GM12891 (cell line): ENCODE measurements around the gene DTNBP1.

Experiments
- DNase-seq: peaks from one replicate; pipeline ENCODE4 v3.0.0; 2011; ENCODE audit warnings: low spot score; ENCODE audit not compliant: insufficient read length
- FAIRE-seq: peaks from 2 replicates; lab custom pipeline; 2011; peaks lifted over from hg19 to GRCh38; lab: Jason Lieb, UNC
- PAX5 ChIP-seq: IDR thresholded peaks from 2 replicates; pipeline ENCODE4 v1.6.1; 2011; ENCODE audit warnings: low read length, moderate library complexity, mild to moderate bottlenecking; ENCODE audit not compliant: insufficient read depth, severe bottlenecking
- POLR2A ChIP-seq: IDR thresholded peaks from 2 replicates; pipeline ENCODE4 v1.6.1; 2011; ENCODE audit warnings: low read depth, low read length, control low read depth
- POLR2AphosphoS5 ChIP-seq: IDR thresholded peaks from 2 replicates; pipeline ENCODE4 v1.6.1; 2011; ENCODE audit warnings: low read depth, low read length, control low read depth
- POU2F2 ChIP-seq: IDR thresholded peaks from 2 replicates; pipeline ENCODE4 v1.6.1; 2011; ENCODE audit warnings: low read depth, mild to moderate bottlenecking, control low read depth, low read length, moderate library complexity
- SPI1 ChIP-seq: IDR thresholded peaks from 2 replicates; pipeline ENCODE4 v1.6.1; 2011; ENCODE audit warnings: low read depth, low read length, control low read depth
- TAF1 ChIP-seq: IDR thresholded peaks from 2 replicates; pipeline ENCODE4 v1.6.1; 2011; ENCODE audit warnings: low read depth, low read length, control low read depth

Gene DTNBP1

DNA sequence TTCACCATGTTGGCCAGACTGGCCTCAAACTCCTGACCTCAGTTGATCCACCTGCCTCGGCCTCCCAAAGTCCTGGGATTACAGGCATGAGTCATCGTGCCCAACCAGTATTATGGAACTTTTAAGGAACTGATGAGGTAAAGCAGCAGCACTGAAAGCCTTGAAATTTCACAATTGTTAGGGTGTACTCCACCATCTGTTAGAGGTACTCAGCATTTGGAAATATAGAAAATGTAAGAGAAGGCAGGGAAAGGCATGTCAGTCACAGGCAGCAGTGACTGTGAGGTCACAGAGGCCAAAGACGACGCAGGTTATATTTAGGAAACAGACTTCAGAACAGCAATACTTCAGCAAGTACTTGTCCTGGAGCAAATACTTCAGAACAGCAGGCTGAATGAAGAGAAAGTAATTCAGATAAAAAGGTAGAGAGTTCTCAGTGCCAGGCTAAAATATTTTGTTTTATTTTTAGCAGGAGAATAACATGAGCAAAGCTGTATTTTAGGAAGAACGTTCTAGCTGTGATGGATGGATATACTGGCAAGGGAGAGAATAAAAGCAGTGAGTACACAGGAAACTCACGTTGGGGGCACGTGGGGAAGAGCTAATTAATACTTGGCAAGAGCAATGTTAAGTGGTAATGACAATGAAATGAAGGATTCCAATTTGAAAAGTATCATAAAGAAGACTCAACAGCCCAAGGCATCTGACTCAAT, 67.2 kb downstream of the DTNBP1 start:
- TF ChIP-seq TAF1 (no peak), SPI1 (no peak), POU2F2 (no peak), POLR2A (no peak)
- FAIRE-seq (no peak), DNase-seq (no peak)

DNA sequence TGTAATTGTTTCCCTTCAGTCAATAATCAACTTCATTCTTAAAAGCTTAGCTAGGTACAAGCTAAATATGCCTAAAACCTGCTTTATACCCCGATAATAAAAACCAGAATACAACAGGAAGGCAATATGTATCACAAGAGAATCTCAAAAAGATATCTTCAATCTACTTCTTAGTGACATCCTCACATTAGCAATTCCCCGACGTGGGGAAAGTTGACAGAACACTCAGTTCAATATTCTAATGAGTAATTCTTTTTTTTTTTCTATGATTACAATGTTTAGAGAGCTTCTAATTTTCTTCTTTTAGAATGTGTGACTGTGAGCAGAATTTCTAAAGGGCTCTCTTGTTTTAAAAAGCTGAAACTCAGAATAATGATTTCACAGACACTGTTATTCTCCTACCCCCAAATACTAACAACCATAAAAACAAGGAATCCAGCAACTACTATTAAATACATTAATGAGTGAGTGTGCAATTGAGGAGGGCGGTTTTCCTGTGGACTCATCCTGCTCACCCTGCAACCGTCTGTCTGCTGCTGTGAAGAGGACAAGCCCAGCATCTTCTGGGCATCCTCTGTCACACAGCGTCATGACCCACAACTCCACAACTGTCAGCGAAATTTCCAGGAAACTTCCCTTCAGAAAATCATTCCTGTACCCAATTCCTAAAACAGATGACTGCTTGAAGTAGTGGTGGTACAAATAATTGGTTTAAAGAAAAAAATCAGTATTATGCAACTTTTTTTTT, 68.1 kb downstream of the DTNBP1 start:
- FAIRE-seq (no peak), DNase-seq (no peak)
- TF ChIP-seq SPI1 (no peak), TAF1 (no peak), POU2F2 (no peak), POLR2A (no peak), POLR2AphosphoS5 (no peak), PAX5 (no peak)

DNA sequence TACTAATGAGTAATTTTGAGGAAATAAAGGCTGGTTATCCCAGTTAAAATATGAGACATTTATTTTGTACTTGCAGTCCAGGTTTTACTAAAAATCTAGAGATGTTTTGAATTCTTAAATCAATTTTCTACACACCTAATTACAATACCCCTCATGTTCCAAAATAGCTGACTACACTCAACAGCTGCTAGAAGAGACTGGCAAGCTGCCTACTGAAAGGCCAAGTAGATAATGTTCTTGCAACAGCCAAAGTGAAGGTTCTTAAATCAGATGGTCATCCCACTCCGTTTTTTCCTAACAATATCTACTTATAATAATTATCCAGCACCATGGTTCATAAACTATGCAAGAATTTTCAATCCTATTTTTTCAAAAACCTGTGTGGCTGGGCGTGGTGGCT, 69.0 kb downstream of the DTNBP1 start:
- FAIRE-seq (no peak), DNase-seq (no peak)
- TF ChIP-seq SPI1 (no peak), POLR2AphosphoS5 (no peak), POLR2A (no peak), PAX5 (no peak), POU2F2 (no peak), TAF1 (no peak)

GRCh38 chr6:15592610-15593009, 70.2 kb downstream of the DTNBP1 start:
- FAIRE-seq (no peak), DNase-seq (no peak)
- TF ChIP-seq PAX5, result no peak
- TF ChIP-seq SPI1, result no peak
- TF ChIP-seq POLR2A, result no peak
- TF ChIP-seq TAF1, result no peak
- TF ChIP-seq POU2F2, result no peak
- TF ChIP-seq POLR2AphosphoS5, result no peak

- TF ChIP-seq PAX5 (no peak), POU2F2 (0 out of 2 replicates have a peak, but pooled peaks have one; percentile 41)
- peak; percentile 75 for FAIRE-seq
- DNase-seq, result no peak
Observed at GRCh38 chr6:15588971-15589634, 73.7 kb downstream of the DTNBP1 start.

- FAIRE-seq (peak; percentile 47), DNase-seq (no peak)
- TF ChIP-seq POLR2A (no peak), POLR2AphosphoS5 (no peak), POU2F2 (no peak), SPI1 (no peak), PAX5 (no peak), TAF1 (no peak)
Observed at GRCh38 chr6:15586503-15586902, 76.3 kb downstream of the DTNBP1 start.

GRCh38 chr6:15585760-15586214, 77.0 kb downstream of the DTNBP1 start:
- DNase-seq, result no peak
- FAIRE-seq, result no peak
- no peak for TF ChIP-seq PAX5
- TF ChIP-seq SPI1, result no peak
- TF ChIP-seq POU2F2, result no peak
- no peak for TF ChIP-seq POLR2A
- no peak for TF ChIP-seq TAF1
- no peak for TF ChIP-seq POLR2AphosphoS5

- TF ChIP-seq POU2F2, result no peak
- TF ChIP-seq POLR2AphosphoS5, result no peak
- TF ChIP-seq TAF1, result no peak
- TF ChIP-seq POLR2A, result no peak
- TF ChIP-seq SPI1, result no peak
- no peak for TF ChIP-seq PAX5
- DNase-seq, result no peak
- FAIRE-seq, result no peak
Observed at GRCh38 chr6:15582499-15582898, 80.3 kb downstream of the DTNBP1 start.

- no peak for FAIRE-seq
Observed at GRCh38 chr6:15581751-15582150, 81.1 kb downstream of the DTNBP1 start.

DNA sequence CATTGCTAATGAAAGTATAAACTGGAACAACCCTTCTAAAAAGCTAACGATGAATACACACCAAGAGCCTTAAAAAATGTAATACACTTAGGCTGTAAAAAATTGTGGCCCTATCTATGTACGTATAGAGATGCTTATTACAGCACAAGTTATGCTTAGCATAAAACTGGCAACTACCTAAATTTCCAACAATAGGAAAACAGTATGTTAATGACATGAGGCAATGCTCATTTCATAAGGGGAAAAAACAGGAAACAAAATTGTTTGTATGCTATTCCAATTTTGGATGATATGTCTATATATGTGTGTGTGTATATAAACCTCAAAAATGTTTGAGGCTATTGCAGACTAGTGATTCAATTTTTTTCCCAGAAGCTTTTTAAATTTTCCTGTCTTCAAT, 82.5 kb downstream of the DTNBP1 start:
- no peak for DNase-seq
- TF ChIP-seq SPI1 (no peak), POLR2AphosphoS5 (no peak), TAF1 (no peak), POU2F2 (no peak), POLR2A (no peak), PAX5 (no peak)
- no peak for FAIRE-seq

More at GRCh38 chr6:15581751-15582150, 81.1 kb downstream of the DTNBP1 start:
- no peak for DNase-seq
- TF ChIP-seq TAF1, result no peak
- TF ChIP-seq POU2F2, result no peak
- TF ChIP-seq POLR2A, result no peak
- no peak for TF ChIP-seq PAX5
- no peak for TF ChIP-seq SPI1
- no peak for TF ChIP-seq POLR2AphosphoS5
